IPS DF 6.9 (cell line): ENCODE results near the gene RHO.
"Not testable (repeated sequence)": the region's sequence is repeated elsewhere in the genome, so short reads cannot be mapped to it uniquely, and the experiment has no call there.

ENCODE experiments used
- DNase-seq: peaks from one replicate; pipeline ENCODE4 v3.0.0-alpha.2; 2013; ENCODE audit warnings: low read depth, low spot score
- H3K27ac ChIP-seq: one replicate; pipeline ENCODE4 v1.5.1; 2013; ENCODE audit warnings: low read length, control low read depth
- H3K27me3 ChIP-seq: 2 replicates; pipeline ENCODE4 v1.6.1; 2013; ENCODE audit warnings: mild to moderate bottlenecking, low read length; ENCODE audit not compliant: control insufficient read depth, insufficient read depth
- H3K36me3 ChIP-seq: 2 replicates; pipeline ENCODE4 v1.6.1; 2013; ENCODE audit warnings: low read length; ENCODE audit not compliant: control insufficient read depth, insufficient read depth
- H3K4me1 ChIP-seq: 2 replicates; pipeline ENCODE4 v1.6.1; 2013; ENCODE audit warnings: low read length; ENCODE audit not compliant: control insufficient read depth, insufficient read depth
- H3K4me3 ChIP-seq: 2 replicates; pipeline ENCODE4 v1.5.1; 2013; ENCODE audit warnings: mild to moderate bottlenecking, low read length
- H3K9me3 ChIP-seq: 2 replicates; pipeline ENCODE4 v1.6.1; 2013; ENCODE audit warnings: low read length, inconsistent platforms; ENCODE audit not compliant: control insufficient read depth, insufficient read depth
- WGBS: extraction: QIAGEN DNeasy Blood & Tissue Kit; methylation state at CpG from one replicate; pipeline ENCODE4 v1.1.7; 2013; ENCODE audit warnings: mixed read lengths, missing lambda C conversion rate; ENCODE audit not compliant: insufficient read length, insufficient coverage; 5-methylcytosine and 5-hydroxymethylcytosine counted together

The RHO gene

DNA sequence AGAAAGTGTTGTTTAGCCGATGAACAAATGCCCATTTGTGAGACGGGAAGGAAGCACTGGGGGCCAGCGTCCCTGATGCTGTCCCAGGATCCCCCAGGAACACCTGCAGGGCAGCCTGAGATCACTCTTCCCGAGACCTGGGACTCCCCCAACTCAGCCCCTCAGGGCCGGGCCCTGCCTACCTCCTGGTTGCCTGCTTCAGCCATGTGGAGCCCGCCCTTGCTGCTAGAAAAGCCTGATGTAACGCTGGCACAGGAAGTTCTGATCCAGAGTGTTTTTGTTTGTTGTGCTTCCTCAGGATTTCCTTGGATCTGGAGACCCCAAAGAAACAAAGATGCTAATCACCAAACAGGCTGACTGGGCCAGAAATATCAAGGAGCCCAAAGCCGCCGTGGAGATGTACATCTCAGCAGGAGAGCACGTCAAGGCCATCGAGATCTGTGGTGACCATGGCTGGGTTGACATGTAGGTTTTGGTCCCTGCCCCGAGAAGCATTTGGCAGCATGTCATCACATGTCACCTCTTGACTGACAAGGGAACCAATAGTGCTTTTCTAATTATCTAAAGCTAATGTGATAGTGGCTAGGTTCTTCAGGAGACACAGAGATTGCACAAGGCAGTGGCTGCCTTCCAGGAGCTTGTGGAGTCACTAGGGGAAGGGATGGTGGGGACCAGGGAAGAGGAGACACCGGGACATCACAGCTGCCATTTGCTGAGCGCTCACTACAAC lies 28.7 kb upstream of the RHO start:
- not testable (repeated sequence) for H3K27me3 ChIP-seq, H3K9me3 ChIP-seq, H3K4me3 ChIP-seq, DNase-seq, H3K36me3 ChIP-seq, H3K4me1 ChIP-seq, H3K27ac ChIP-seq
- WGBS = no CpG with 5 or more reads among the region's 14 CpGs

DNA sequence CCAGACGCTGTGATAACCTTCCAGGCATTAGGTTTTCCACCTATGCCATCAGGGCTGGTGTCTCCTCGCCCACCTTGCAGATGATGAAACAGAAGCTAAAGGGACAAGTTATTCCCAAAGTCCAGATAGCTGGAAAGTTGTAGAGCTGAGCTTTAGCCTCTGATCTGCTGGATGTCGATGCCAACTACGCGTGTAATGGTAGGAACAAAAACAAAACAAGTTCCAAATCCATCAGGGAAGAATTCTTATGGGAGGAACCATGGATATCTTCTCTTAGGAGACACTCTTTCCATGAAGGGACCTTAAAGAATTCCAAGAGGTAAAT lies 28.1 kb upstream of the RHO start:
- no peak overlapping the region for H3K27ac ChIP-seq
- H3K9me3 ChIP-seq = no peaks in the 10 kb centered on the region
- H3K4me3 ChIP-seq = no peak overlapping the region
- WGBS = no CpG with 5 or more reads among the region's 5 CpGs
- no peak for DNase-seq
- H3K4me1 ChIP-seq = peaks cover 2% of the 10 kb centered on the region
- H3K36me3 ChIP-seq = 0 out of 2 replicates have a peak, but pooled peaks cover 4% of the 10 kb centered on the region
- no peaks in the 10 kb centered on the region for H3K27me3 ChIP-seq

DNA sequence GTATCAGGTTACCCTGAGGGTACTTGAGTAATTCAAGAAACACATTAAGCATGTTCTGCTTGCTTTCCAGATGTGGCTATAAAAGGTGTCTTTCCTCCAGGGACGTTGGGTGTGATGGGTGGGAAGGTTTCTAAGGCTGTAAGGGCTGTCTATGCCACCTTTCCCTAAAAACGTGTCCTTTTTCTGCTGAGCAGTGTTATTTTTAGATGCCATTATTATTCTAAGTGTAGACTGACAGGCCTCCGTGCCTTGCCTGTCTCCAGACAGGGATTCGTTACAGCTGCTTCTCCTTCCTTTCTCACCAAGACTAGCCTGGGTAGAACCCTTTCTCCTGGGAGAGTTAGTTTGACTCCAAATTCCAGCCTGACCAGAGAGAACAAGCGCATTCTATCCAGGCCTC lies 26.8 kb upstream of the RHO start:
- H3K27ac ChIP-seq = no peak overlapping the region
- H3K36me3 ChIP-seq = 0 out of 2 replicates have a peak, but pooled peaks cover 4% of the 10 kb centered on the region
- no peaks in the 10 kb centered on the region; the same call in 1 of the 2 replicates for H3K4me1 ChIP-seq
- H3K4me3 ChIP-seq = no peak overlapping the region
- no peak for DNase-seq
- H3K9me3 ChIP-seq = no peaks in the 10 kb centered on the region
- whole genome bisulfite sequencing = no CpG with 5 or more reads among the region's 5 CpGs
- no peaks in the 10 kb centered on the region for H3K27me3 ChIP-seq

DNA sequence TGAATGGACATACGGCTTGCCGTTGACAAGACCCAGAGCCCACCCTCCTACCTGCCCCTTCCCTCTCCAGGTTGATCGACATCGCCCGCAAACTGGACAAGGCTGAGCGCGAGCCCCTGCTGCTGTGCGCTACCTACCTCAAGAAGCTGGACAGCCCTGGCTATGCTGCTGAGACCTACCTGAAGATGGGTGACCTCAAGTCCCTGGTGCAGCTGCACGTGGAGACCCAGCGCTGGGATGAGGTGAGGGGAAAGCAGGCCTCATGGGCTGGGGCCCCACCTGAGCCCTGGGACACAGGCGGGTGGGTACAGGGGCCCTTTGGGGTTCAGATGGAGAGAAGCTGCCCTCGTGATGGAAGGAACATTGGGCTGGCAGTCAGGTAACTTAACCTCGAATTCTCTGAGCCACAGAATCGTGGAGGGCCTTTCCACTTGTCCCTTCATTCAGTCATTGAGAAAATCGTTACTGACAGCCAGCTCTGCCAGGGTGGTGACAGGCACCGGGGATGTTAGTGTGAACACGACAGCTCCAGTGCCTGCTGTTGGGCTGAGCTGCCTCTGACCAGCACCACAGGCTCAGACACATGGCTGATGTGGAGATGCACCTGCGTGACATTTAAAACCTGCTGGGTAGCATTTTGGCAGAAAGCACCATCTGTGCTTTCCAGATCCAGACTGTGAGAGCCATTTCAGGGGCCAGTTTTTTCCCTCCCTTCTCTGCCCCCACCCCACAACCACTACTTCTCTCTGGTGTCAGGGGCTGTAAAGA lies 25.6 kb upstream of the RHO start:
- Histone ChIP-seq H3K36me3 (0 out of 2 replicates have a peak, but pooled peaks cover 4% of the 10 kb centered on the region), H3K4me1 (no peaks in the 10 kb centered on the region; the same call in 1 of the 2 replicates), H3K9me3 (no peaks in the 10 kb centered on the region), H3K27me3 (no peaks in the 10 kb centered on the region), H3K4me3 (no peak overlapping the region), H3K27ac (no peak overlapping the region)
- no CpG with 5 or more reads among the region's 18 CpGs for WGBS
- DNase-seq = no peak

DNA sequence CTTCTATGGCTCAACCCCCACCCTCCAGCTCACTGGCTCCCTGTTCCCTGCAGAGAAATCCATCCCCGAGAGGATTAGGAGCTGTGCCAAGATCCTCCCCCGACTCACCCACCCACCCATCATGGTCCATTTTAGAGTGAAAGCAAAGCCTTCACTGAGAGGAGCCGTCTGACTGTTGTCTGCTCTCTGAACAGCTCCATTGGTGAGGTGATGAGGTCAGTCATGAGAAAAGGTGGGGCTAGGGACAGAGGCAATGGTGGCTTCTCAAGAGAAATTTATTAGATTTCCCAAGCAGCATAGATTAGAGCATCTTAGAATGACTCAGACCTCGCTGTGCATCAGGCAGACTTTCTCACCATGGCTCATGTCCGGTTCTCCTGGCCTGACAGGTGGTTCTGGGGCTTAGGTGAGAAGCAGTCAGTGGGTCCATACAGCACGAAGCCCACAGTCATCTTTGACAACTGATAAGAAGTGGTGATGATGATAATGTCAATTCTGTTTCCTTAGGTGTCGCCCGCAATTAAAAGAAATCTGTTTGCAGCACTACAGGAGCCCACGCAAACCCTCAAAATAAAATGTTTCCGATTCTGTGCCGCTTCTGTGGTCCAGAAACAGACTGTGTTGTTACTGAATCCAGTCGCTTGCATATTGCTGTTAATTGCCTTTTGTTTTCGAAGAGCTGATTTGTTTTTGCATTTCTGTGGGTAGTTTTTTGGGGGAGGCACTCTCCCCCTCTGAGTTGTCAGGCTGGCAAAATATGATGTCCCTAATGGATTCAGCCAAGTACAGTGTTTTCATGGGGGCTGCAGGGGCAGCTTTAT lies 24.8 kb upstream of the RHO start:
- Histone ChIP-seq H3K4me1 (no peaks in the 10 kb centered on the region; the same call in 1 of the 2 replicates), H3K4me3 (no peak overlapping the region), H3K36me3 (0 out of 2 replicates have a peak, but pooled peaks cover 4% of the 10 kb centered on the region), H3K9me3 (no peaks in the 10 kb centered on the region), H3K27ac (no peak overlapping the region), H3K27me3 (no peaks in the 10 kb centered on the region)
- DNase-seq = no peak
- whole genome bisulfite sequencing = no CpG with 5 or more reads among the region's 13 CpGs

DNA sequence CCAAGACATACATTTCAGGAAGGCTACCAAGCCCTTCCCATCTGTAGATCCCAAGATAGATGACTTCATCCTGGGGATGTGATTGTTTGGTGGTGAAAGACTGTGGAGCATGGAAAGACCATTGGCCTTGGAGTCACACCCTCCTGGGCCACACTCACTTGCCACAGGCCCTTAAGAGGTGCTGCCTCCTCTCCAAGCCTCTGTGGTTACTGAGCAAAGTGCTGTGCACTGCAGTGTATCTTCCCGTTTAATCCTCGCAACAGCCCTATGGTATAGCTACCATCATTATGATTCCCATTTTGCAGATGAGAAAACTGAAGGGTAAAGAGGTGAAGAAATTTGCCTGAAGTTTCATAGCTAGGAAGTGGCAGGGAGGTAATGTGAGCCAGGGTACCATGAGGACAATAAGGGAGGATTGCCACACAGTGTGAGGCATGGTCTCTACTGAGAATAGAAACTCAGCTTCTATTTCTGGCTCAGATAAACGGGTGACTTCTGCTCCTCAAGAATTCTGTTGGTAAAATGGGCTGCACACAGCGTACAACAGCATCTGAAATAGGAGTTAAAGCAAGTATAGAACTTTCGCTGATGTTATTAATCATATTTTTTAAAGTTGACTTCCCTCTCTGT lies 23.9 kb upstream of the RHO start:
- H3K4me1 ChIP-seq = no peaks in the 10 kb centered on the region; the same call in 1 of the 2 replicates
- 0 out of 2 replicates have a peak, but pooled peaks cover 4% of the 10 kb centered on the region for H3K36me3 ChIP-seq
- WGBS = no CpG with 5 or more reads among the region's 5 CpGs
- no peak overlapping the region for H3K4me3 ChIP-seq
- no peak for DNase-seq
- no peaks in the 10 kb centered on the region for H3K9me3 ChIP-seq
- no peak overlapping the region for H3K27ac ChIP-seq
- H3K27me3 ChIP-seq = no peaks in the 10 kb centered on the region

DNA sequence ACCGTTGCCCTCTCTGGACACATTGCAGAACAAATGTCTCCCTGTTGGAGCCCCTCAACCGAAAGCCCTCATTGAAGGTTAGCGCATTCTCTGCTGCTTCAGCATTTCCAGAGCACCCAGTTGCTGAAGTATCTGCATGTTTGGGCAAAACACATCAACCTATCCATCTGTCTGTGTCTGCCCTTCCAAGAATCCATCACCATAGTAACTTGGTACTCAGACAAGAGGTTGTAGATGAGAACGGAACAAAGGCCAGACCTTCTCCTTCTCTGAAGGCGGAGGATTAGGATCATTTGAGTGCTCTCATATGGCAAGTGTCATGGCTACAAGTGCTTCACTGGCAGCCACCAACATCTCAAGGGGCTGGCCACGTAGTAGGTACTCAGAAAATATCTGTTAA lies 23.1 kb upstream of the RHO start:
- DNase-seq = no peak
- Histone ChIP-seq H3K9me3 (no peaks in the 10 kb centered on the region), H3K27me3 (no peaks in the 10 kb centered on the region), H3K27ac (no peak overlapping the region), H3K36me3 (0 out of 2 replicates have a peak, but pooled peaks cover 4% of the 10 kb centered on the region), H3K4me1 (no peaks in the 10 kb centered on the region; the same call in 1 of the 2 replicates), H3K4me3 (no peak overlapping the region)
- no CpG with 5 or more reads among the region's 6 CpGs for WGBS

DNA sequence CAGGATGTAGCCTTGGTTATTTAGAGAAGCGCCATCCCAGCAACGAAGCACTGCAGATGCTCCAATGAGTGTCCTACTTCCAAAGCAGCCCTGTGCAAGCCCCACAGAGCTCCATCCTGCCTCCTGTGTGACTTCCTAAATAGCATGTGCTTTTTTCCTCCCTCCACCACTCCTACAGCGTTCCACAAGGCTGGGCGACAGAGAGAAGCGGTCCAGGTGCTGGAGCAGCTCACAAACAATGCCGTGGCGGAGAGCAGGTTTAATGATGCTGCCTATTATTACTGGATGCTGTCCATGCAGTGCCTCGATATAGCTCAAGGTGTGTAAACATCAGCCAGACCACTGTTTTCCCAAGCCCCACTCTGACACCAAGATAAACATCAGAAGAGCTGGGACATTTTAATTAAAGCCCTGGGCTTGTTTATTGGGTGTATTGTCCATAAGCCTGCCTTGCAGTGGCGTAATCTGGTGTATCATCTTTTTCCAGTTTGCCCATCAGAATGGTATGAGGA lies 22.2 kb upstream of the RHO start:
- Histone ChIP-seq H3K9me3 (no peaks in the 10 kb centered on the region), H3K36me3 (0 out of 2 replicates have a peak, but pooled peaks cover 4% of the 10 kb centered on the region), H3K27me3 (no peaks in the 10 kb centered on the region), H3K27ac (no peak overlapping the region), H3K4me3 (no peak overlapping the region), H3K4me1 (no peaks in the 10 kb centered on the region; the same call in 1 of the 2 replicates)
- no peak for DNase-seq
- no CpG with 5 or more reads among the region's 9 CpGs for WGBS

DNA sequence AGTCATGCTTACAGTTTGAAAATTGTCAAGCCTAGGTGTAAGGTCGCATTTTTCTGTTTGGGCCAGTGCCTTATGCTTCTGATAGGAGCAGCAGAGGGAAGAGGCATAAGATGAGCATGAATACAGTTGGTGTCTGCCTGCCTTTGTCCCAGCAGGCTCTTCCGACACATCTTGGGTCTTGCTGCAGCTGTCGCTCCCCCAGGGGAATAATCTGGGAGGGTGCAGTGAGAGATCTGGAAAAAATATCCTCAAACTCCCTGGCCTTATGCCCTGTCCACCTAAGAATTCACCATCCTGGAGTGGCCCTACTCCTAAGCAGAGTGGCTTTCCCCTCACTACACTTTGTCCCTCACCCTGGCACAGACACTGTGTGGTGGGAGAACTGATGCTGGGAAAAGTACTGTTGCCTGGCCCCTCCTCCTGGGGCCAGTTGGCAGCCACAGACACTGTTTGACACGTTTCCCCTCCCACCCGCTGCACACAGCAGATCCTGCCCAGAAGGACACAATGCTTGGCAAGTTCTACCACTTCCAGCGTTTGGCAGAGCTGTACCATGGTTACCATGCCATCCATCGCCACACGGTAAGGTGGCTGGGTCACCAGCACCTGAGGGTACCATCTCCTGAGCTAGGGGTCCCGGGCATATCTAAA lies 21.1 kb upstream of the RHO start:
- Histone ChIP-seq H3K27me3 (no peaks in the 10 kb centered on the region), H3K27ac (no peak overlapping the region), H3K36me3 (0 out of 2 replicates have a peak, but pooled peaks cover 4% of the 10 kb centered on the region), H3K4me3 (no peak overlapping the region), H3K9me3 (no peaks in the 10 kb centered on the region), H3K4me1 (no peaks in the 10 kb centered on the region; the same call in 1 of the 2 replicates)
- no peak for DNase-seq
- WGBS = no CpG with 5 or more reads among the region's 9 CpGs
